Dendritic cell treated with granulocyte-macrophage colony-stimulating factor and Interleukin-4, amounts not matched to agents 40 ng/mL and 50 ng/mL, for 4 days (primary cell): Measurements from ENCODE around the gene USP36.

Experiments
- H3K27ac Mint-ChIP-seq: one replicate; pipeline ENCODE4 v1.8.0; 2022; ENCODE audit warnings: mild to moderate bottlenecking, mixed read lengths
- H3K27me3 Mint-ChIP-seq: one replicate; pipeline ENCODE4 v1.8.0; 2022; ENCODE audit warnings: mild to moderate bottlenecking, mixed read lengths
- H3K36me3 Mint-ChIP-seq: one replicate; pipeline ENCODE4 v1.8.0; 2022; ENCODE audit warnings: low read depth, mixed read lengths
- H3K4me1 Mint-ChIP-seq: one replicate; pipeline ENCODE4 v1.8.0; 2022; ENCODE audit warnings: low read depth, mixed read lengths
- H3K4me3 Mint-ChIP-seq: one replicate; pipeline ENCODE4 v1.8.0; 2022; ENCODE audit warnings: mild to moderate bottlenecking, moderate library complexity, mixed read lengths
- H3K9me3 Mint-ChIP-seq: one replicate; pipeline ENCODE4 v1.8.0; 2022; ENCODE audit warnings: mixed read lengths
- intact Hi-C: fragments of 100-400 bp; cut with micrococcal nuclease; formaldehyde crosslinking; loops from one replicate; pipeline ENCODE4 v1.15.0; 2022

The USP36 gene

DNA sequence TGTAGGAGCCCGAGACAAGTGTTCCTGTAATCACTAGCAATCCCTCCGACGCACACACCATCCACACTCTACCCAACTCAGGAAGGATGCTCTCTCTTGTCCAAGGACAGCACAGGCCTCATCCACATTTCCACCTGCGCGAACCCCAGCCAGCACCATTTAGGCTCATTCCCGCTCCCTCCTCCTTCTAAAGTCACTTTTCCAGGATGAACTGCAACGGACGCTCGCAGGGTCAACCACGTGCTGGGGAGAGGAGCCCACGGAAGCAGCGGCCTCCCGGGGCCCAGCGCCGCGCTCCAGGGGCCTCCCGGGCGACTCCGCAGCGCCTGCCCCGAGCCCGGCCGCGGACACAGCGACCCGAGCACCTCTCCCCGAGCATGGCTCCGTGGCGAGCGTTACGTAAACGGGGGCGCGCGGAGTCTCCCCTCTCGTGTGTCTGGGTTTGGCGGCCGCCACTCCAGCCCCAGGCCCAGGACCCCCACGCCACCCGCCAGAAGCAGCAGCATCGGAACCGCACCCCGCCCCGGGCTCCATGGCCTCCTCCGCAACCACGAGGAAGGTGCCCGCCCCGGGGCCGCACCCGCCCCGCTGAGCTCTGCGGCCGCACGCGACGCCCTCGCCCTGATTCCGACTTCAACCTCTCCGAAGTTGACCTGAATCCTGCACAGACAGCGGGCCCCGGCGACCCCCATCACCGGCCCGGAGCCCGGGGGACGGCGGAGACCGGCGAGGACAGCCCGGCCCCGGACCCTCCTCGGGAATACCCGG is 668 bp downstream of the USP36 start:
- H3K27me3 Mint-ChIP-seq, result peaks cover 2% of the 10 kb centered on the region
- peak overlapping the region; percentile 96 for H3K27ac Mint-ChIP-seq
- H3K36me3 Mint-ChIP-seq, result peaks cover 43% of the 10 kb centered on the region

DNA sequence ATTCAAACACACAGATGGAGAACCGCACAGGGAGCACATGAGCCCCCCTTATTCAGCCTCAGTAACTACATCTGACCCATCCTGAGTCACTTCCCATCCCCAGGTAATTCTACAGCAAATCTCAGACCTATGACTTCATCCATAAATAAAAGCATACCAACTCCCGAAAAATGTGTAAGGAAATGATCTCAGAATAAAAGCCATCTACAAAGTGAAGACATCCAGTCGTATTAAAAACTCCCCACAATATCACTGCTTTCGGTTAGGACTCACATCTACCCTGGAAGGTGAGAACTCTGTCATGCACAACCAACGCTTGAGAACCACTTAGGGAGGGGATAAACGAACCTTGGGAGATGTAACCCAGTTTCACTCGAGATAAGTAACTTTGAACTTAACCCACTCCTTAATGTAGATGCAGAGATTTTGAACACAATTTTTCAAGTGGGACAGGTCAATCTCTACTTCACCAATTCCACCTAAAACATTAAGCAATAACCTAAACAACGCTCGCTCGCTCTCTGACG is 1.3 kb downstream of the USP36 start:
- peaks cover 50% of the 10 kb centered on the region for H3K36me3 Mint-ChIP-seq
- peak overlapping the region; percentile 96 for H3K27ac Mint-ChIP-seq
- H3K27me3 Mint-ChIP-seq, result no peaks in the 10 kb centered on the region
- peak overlapping the region; percentile 79 for H3K4me3 Mint-ChIP-seq
- no peaks in the 10 kb centered on the region for H3K9me3 Mint-ChIP-seq
- intact Hi-C loops, result no loop called here
- peaks cover 39% of the 10 kb centered on the region for H3K4me1 Mint-ChIP-seq

More for the DNA sequence above, 668 bp downstream of the USP36 start:
- H3K4me1 Mint-ChIP-seq, result peaks cover 45% of the 10 kb centered on the region
- intact Hi-C loops, result loop anchor here (2.0 kb wide), 1 partner anchor 23 kb away; no protein-coding TSS in a partner anchor
- H3K9me3 Mint-ChIP-seq, result no peaks in the 10 kb centered on the region
- peak overlapping the region; percentile 79 for H3K4me3 Mint-ChIP-seq

DNA sequence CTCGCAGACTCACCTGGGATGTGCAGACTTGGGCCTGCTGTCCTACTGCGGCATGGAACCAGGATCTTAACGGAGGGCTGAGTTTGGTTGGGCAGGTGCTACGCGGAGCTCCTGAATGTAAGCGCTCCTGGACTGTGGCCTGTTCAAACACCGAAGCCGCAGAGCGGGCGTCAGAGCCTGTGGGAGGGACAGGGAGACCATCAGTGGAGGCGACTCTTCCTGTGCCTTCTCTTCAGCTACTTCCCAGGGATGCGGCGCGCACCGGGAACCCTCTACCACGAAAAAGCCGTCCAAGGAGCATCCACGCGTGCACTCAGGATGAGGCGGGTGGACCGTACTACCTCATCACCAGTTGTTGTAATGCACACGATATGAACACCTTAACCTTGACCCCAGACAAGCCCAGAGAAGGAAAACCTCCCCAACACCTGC is 2.0 kb downstream of the USP36 start:
- no peak overlapping the region for H3K4me3 Mint-ChIP-seq
- H3K27me3 Mint-ChIP-seq, result no peaks in the 10 kb centered on the region
- H3K9me3 Mint-ChIP-seq, result no peaks in the 10 kb centered on the region
- H3K36me3 Mint-ChIP-seq, result peaks cover 57% of the 10 kb centered on the region
- peaks cover 34% of the 10 kb centered on the region for H3K4me1 Mint-ChIP-seq
- intact Hi-C loops, result no loop called here
- peak overlapping the region; percentile 96 for H3K27ac Mint-ChIP-seq

DNA sequence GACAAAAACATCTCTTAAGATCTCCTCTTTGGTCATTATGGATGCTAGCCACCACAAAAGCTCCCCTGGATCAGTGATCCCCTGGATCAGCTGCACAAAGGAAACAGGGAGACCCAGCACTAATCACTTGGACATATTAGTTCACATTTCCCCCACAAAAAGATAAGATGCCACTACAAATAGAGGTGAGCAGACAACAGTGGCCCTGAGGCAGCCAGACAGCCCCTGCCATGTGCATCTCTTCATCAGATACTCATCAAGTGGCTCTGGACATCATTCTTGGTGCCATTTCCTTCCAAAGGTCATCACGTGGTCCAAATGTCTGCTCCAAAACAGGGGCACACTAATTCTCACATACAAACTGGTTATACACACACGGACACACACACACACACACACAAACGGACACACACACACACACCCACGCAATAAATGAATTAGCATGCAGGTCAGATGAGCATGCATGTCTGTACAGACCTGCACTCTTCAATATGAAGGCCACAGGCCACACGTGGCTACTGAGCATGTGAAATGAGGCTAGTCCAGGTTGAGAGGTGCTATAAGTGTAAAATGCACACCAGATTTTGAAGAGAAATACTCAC is 4.1 kb downstream of the USP36 start:
- Mint-ChIP-seq H3K9me3 (no peaks in the 10 kb centered on the region), H3K27me3 (no peaks in the 10 kb centered on the region), H3K36me3 (peaks cover 78% of the 10 kb centered on the region), H3K27ac (no peak overlapping the region), H3K4me3 (no peak overlapping the region), H3K4me1 (peaks cover 20% of the 10 kb centered on the region)
- intact Hi-C loops, result no loop called here

DNA sequence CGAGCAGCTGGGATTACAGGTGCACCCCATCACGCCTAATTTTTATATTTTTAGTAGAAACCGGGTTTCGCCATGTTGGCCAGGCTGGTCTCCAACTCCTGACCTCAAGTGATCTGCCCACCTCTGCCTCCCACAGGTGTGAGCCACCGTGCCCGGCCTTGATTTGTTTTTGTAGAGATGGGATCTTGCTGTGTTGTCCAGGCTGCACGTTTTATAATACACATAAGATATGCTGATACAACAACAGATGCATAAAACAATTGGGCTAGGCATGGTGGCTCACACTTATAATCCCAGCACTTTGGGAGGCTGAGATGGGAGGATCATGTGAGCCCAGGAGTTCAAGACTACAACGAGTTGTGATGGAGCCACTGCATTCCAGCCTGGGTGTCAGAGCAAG is 6.0 kb downstream of the USP36 start:
- H3K4me1 Mint-ChIP-seq, result peaks cover 13% of the 10 kb centered on the region
- H3K27ac Mint-ChIP-seq, result no peak overlapping the region
- no peaks in the 10 kb centered on the region for H3K27me3 Mint-ChIP-seq
- peaks cover 92% of the 10 kb centered on the region for H3K36me3 Mint-ChIP-seq
- intact Hi-C loops, result no loop called here
- H3K4me3 Mint-ChIP-seq, result no peak overlapping the region
- H3K9me3 Mint-ChIP-seq, result no peaks in the 10 kb centered on the region

DNA sequence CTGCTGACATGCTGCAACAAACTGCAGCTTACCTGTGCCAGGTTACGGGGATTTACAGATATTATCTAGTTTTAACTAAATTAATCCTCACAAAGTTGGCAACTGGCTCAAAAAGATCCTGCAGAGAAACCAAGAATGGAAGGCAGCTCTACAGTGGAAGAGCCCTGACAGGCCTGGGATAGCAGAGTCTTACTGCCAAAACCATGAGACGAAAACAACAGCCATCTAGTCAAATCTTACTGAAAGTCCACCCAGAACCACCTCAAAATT is 8.1 kb downstream of the USP36 start:
- H3K36me3 Mint-ChIP-seq, result peaks cover 96% of the 10 kb centered on the region
- H3K9me3 Mint-ChIP-seq, result no peaks in the 10 kb centered on the region
- H3K4me3 Mint-ChIP-seq, result no peak overlapping the region
- H3K4me1 Mint-ChIP-seq, result peaks cover 12% of the 10 kb centered on the region
- no peak overlapping the region for H3K27ac Mint-ChIP-seq
- intact Hi-C loops, result no loop called here
- H3K27me3 Mint-ChIP-seq, result no peaks in the 10 kb centered on the region

DNA sequence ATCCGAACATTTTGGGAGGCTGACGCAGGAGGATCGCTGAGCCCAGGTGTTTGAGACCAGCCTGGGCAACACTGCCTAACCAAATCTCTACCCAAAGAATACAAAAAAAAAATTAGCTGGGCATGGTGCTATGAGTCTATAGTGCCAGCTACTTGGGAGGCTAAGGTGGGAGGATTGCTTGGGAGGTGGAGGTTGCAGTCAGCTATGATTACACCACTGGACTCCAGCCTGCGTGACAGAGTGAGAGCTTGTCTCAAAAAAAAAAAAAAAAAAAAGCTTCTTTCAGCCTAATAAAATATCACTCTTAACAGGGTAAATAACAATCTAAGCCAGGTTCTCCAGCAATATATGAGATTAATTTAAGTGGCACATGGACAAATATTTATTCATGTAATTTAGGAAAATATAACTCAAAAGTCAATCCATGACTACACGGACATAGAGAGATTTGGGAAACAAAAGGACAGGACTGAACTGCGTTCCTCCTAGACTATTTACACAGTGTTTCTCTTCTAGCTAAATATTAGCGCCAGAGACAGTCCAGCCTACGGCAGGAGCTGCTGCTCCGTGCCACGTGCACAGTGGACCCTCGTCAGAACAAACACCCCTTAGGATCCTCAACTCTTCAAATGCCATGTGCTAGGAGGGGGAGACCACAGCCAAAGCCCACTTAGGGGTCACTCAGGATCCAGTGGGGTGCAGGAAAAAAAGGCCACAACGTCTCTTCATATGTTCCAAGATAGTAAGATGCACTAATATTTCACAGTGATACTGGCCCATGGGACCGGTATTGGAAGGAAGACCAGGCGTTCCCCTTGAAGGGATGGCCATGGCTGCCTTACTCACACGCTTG is 8.7 kb downstream of the USP36 start:
- peaks cover 17% of the 10 kb centered on the region for H3K4me1 Mint-ChIP-seq
- intact Hi-C loops, result no loop called here
- no peaks in the 10 kb centered on the region for H3K27me3 Mint-ChIP-seq
- no peak overlapping the region for H3K27ac Mint-ChIP-seq
- no peaks in the 10 kb centered on the region for H3K9me3 Mint-ChIP-seq
- H3K36me3 Mint-ChIP-seq, result peaks cover 96% of the 10 kb centered on the region
- H3K4me3 Mint-ChIP-seq, result no peak overlapping the region

DNA sequence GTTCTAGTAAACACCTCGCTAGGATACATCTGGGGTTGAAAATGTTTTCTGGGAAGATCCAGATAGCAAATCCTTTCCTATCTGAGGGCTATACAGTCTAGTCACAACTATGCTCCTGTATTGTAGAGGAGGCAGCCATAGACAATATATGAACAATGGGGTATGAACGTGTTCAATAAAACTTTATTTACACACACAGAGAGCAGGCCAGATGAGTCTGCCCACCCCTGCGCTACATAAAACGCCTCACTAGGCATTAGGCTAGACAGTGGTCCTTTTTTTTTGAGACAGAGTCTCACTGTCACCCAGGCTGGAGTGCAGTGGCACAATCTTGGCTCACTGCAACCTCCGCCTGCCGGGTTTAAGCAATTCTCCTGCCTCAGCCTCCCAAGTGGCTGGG is 11.1 kb downstream of the USP36 start:
- H3K27me3 Mint-ChIP-seq, result no peaks in the 10 kb centered on the region
- no peaks in the 10 kb centered on the region for H3K9me3 Mint-ChIP-seq
- no peak overlapping the region for H3K4me3 Mint-ChIP-seq
- H3K36me3 Mint-ChIP-seq, result peaks cover 93% of the 10 kb centered on the region
- H3K27ac Mint-ChIP-seq, result no peak overlapping the region
- intact Hi-C loops, result no loop called here
- H3K4me1 Mint-ChIP-seq, result peaks cover 30% of the 10 kb centered on the region

DNA sequence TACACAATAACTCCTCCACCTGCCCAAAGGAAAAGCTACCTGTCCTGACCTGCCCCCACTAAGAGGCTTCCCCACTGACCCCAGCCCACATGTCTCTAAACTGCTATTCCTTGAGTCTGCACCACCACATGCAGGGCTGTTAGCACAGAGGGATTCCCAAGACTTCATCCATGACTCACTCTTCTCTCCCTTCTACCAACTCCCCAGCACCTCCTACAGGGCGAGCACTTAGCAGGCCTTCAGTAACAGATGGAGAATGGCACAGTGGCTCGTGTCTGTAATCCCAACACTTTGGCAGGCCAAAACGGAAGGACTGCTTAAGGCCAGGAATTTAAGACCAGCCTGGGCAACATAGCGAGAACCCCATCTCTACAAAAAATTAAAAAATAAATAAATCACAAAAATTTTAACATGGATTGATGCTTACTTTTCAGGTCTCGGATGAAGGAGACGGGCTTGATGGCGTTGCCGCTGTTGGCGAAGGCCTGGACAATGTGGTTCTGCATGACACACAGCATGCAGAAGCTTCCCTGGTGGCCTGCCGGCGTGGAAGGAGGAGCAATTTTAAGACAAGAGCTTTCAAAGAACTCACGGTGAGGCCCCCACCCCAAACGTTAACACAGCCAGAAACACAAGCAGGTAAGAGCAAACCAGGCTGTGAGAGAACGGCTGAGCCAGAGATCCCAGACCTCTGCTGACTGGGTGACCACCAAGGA is 12.0 kb downstream of the USP36 start:
- Mint-ChIP-seq H3K9me3 (no peaks in the 10 kb centered on the region), H3K4me1 (peaks cover 30% of the 10 kb centered on the region), H3K36me3 (peaks cover 93% of the 10 kb centered on the region), H3K27ac (no peak overlapping the region), H3K27me3 (no peaks in the 10 kb centered on the region), H3K4me3 (no peak overlapping the region)
- intact Hi-C loops, result no loop called here

DNA sequence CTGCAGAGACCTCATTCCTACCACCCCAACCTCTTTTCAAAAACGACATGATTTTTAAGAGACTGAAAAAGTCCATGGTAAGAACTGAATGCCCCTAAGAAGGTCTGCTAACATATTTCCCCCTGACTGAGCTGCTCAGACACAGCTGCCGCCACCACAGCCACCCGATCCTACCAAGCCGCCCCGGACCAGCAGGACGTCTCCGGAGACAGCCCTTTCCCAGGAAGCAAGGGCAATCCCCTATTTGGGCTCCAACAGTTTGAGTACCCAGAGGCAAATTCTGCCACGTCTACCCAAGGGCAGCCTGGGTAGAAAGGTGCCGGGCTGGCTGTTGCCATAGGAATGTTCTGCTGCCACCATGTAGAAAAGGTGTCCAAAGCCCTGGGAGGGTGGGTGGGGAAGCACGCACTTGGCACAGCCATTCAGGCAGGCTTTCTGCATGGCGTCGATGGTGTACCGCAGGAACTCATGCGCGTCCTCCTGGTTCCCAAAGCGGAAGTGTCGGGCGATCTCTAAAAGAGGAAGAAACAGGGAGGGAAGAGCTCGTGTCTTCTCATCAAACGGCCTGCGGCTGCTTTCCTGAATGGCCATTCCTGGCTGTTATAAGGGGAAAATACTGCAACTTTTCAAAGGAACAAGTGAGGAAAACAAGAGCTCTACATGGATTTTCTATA is 13.6 kb downstream of the USP36 start:
- peaks cover 30% of the 10 kb centered on the region for H3K4me1 Mint-ChIP-seq
- H3K9me3 Mint-ChIP-seq, result no peaks in the 10 kb centered on the region
- H3K27ac Mint-ChIP-seq, result peak overlapping the region; percentile 71
- intact Hi-C loops, result no loop called here
- H3K4me3 Mint-ChIP-seq, result no peak overlapping the region
- peaks cover 93% of the 10 kb centered on the region for H3K36me3 Mint-ChIP-seq
- H3K27me3 Mint-ChIP-seq, result no peaks in the 10 kb centered on the region

DNA sequence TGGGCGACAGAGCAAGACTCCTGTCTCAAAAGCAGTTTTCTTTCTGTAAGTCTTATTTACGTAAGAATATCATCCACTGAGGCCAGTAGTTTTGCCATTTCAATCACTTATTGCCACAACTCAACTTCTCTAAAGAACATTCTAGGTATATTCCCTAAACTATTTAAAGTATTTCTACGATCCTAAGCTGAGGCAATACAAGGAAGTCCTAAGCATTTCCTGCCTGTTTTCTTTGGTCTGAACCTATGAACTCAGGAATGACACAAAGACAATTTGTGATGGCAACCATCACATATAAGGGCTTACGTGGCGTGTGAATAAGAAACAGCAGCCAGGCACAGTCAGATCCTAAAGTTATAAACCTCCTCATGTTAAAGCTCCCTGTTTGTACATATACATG is 14.2 kb downstream of the USP36 start:
- no peak overlapping the region for H3K4me3 Mint-ChIP-seq
- intact Hi-C loops, result no loop called here
- H3K27ac Mint-ChIP-seq, result peak overlapping the region; percentile 71
- H3K27me3 Mint-ChIP-seq, result no peaks in the 10 kb centered on the region
- H3K4me1 Mint-ChIP-seq, result peaks cover 30% of the 10 kb centered on the region
- peaks cover 93% of the 10 kb centered on the region for H3K36me3 Mint-ChIP-seq
- no peaks in the 10 kb centered on the region for H3K9me3 Mint-ChIP-seq

DNA sequence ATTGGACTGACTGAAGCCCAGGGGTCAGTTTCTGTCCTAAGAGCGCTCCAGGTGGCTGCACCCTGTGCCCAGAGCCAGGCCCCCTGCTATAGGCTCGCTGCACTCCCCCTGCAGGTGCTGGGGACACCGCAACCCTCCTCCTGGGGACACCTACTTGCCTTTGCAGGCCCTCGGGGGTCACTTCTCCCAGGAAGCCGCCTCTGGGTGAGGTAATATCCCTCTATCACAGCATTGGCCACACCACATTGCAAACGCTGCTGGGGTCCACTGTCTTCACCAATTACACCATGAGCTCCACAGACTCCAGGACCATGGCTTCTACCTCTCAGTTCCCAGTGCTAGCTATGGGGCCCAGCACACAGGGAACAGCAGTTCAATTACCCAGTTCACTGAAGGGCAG is 14.9 kb downstream of the USP36 start:
- Mint-ChIP-seq H3K36me3 (peaks cover 93% of the 10 kb centered on the region), H3K4me1 (peaks cover 30% of the 10 kb centered on the region), H3K27ac (peak overlapping the region; percentile 14), H3K4me3 (no peak overlapping the region), H3K9me3 (no peaks in the 10 kb centered on the region), H3K27me3 (no peaks in the 10 kb centered on the region)
- intact Hi-C loops, result no loop called here

DNA sequence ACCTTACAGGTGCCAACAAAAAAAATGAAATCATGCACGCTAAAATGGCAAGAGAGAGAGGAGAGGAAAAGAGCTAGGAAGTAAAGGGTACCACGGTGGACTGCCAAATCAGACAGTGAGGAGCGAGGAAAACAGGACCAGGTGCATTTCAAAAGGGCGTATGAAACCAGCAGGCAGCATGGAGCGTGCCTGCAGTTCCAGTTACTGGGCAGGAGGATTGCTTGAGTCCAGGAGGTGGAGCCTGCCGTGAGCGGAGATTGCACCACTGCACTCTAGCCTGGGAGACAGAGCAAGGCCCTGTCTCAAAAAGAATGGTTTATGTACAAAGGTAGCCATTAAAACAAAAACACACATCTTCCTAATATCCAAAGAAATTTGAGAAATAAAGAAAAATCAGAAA is 16.4 kb downstream of the USP36 start:
- no peaks in the 10 kb centered on the region for H3K27me3 Mint-ChIP-seq
- H3K4me1 Mint-ChIP-seq, result peaks cover 30% of the 10 kb centered on the region
- no peaks in the 10 kb centered on the region for H3K9me3 Mint-ChIP-seq
- no peak overlapping the region for H3K4me3 Mint-ChIP-seq
- intact Hi-C loops, result no loop called here
- H3K36me3 Mint-ChIP-seq, result peaks cover 97% of the 10 kb centered on the region
- no peak overlapping the region for H3K27ac Mint-ChIP-seq
